Right lobe of liver (tissue), 6 donors: ENCODE data around the gene TMED4. TPM values are rescaled to one million over a fixed set of nuclear protein-coding genes. Genes with fewer than 3 reads are reported as not detected.
A peak's percentile ranks its signal among the peaks of the same experiment; 100 is the strongest.

Experiments used
- ATAC-seq, 4 donors: fragments of 200-7000 bp; cut with Tn5 transposase; one replicate each; pipeline ENCODE4 v1.9.1; 2020; ENCODE audit warnings: mild to moderate bottlenecking in 4 of 4, moderate library complexity in 4 of 4
- DNase-seq, 3 donors: peaks; one replicate each; pipeline ENCODE4 v3.0.0-alpha.2; 2020
- H3K27ac ChIP-seq, 3 donors: fragments of 200-600 bp; one replicate each; pipeline ENCODE4 v1.8.0; 2022
- H3K27me3 ChIP-seq, 2 donors: fragments of 200-600 bp; one replicate each; pipeline ENCODE4 v1.8.0; 2022
- H3K36me3 ChIP-seq, 4 donors: fragments of 200-600 bp; sonication (generic) in 1 of 4; one replicate each; pipeline versions ENCODE4 v1.5.1 to v1.8.0; 2017 to 2022; ENCODE audit warnings: control low read depth in 1 of 4
- H3K4me1 ChIP-seq, 4 donors: fragments of 200-600 bp; sonication (generic) in 1 of 4; one replicate each; pipeline versions ENCODE4 v1.5.1 to v1.8.0; 2017 to 2022; ENCODE audit warnings: control low read depth in 1 of 4
- H3K4me3 ChIP-seq, 3 donors: fragments of 200-600 bp; one replicate each; pipeline ENCODE4 v1.8.0; 2022
- H3K9me3 ChIP-seq, 4 donors: fragments of 200-600 bp; sonication (generic) in 1 of 4; one replicate each; pipeline versions ENCODE4 v1.5.1 to v1.8.0; 2017 to 2022; ENCODE audit warnings: control low read depth in 1 of 4
- CTCF ChIP-seq, 4 donors: fragments of 200-600 bp in 3 of 4; fragments of 450-650 bp in 1 of 4; IDR thresholded peaks; one replicate each; pipeline versions ENCODE4 v1.5.1 to v1.8.0; 2016 to 2022; ENCODE audit warnings: antibody characterized with exemption in 4 of 4, mild to moderate bottlenecking in 2 of 4
- POLR2A ChIP-seq: fragments of 450-650 bp; IDR thresholded peaks from one replicate; pipeline ENCODE4 v1.6.1; 2017; ENCODE audit warnings: antibody characterized with exemption, mild to moderate bottlenecking
- WGBS: methylation state at CpG from one replicate; pipeline ENCODE4 v1.1.6; 2018; ENCODE audit warnings: low coverage, low lambda C conversion rate; ENCODE audit not compliant: insufficient coverage; ENCODE audit errors: missing lambda C conversion rate; 5-methylcytosine and 5-hydroxymethylcytosine counted together
- intact Hi-C, 2 donors: fragments of 100-400 bp; cut with DNase I; formaldehyde crosslinking; loops; one replicate each; pipeline versions ENCODE4 v1.11.2 to v1.14.1; 2022
- total RNA-seq, 6 experiments: library from RNA; depleted of rRNA in 2 of 6; stranded (reverse); fragments of >200 nt in 2 of 6; fragmentation: NEBNext Ultra II Directional in 3 of 6; extraction: Animal tissue kit (Norgen Biotek cat#: 25700) in 3 of 6; gene quantifications; one replicate each; pipeline versions ENCODE4 v1.1.0 to v1.2.4, GENCODE V29; 2016 to 2023
- donor health status: DM: no; HTN: yes; CAD: no.
- donor health status: DM: no; HTN: no; CAD: no.
- donor health status: DM: no; HTN: no; CAD: no.
- donor health status: DM: no; HTN: yes; CAD: no.
- donor health status: DM: no; HTN: yes; CAD: no.

Gene TMED4
- total RNA-seq, 6 experiments from 2014 or later: 32.5 to 91.1 (median 41.7) TPM

- 95% methylated on average over 3 of the region's 3 CpGs for WGBS
- DNase-seq (no peak), ATAC-seq (no peak)
- Histone ChIP-seq H3K4me3 (no peak overlapping the region), H3K9me3 (no peaks in the 10 kb centered on the region), H3K27me3 (no peaks in the 10 kb centered on the region), H3K4me1 (no peaks in the 10 kb centered on the region), H3K27ac (no peak overlapping the region), H3K36me3 (no peaks in the 10 kb centered on the region)
- intact Hi-C loops: no loop called here
- TF ChIP-seq POLR2A (no peak), CTCF (IDR thresholded peaks at IDR 0.05) (no peak)
These were observed 33.1 kb downstream of the TMED4 start for GRCh38 chr7:44548893-44549292.

GRCh38 chr7:44547536-44548231 is 34.3 kb downstream of the TMED4 start:
- Histone ChIP-seq H3K4me1 (peaks cover 0 to 5% (median 2%) of the 10 kb centered on the region in 4 donors), H3K9me3 (no peaks in the 10 kb centered on the region), H3K27me3 (no peaks in the 10 kb centered on the region), H3K36me3 (no peaks in the 10 kb centered on the region), H3K4me3 (no peak overlapping the region), H3K27ac (peak overlapping the region in 2 of 3 donors; percentile 8 to 47)
- DNase-seq: peak in 1 of 3 donors; percentile 41
- 13% methylated on average over 6 of the region's 6 CpGs for WGBS
- intact Hi-C loops: no loop called here
- ATAC-seq: peak; percentile 85 to 90 (median 87)
- TF ChIP-seq CTCF (IDR thresholded peaks at IDR 0.05) (no peak), POLR2A (no peak)

GRCh38 chr7:44541876-44542610 is 40.0 kb downstream of the TMED4 start:
- ATAC-seq (no peak), DNase-seq (no peak)
- intact Hi-C loops: no loop called here
- Histone ChIP-seq H3K9me3 (no peaks in the 10 kb centered on the region), H3K27ac (peak overlapping the region; percentile 90 to 99 (median 92)), H3K36me3 (no peaks in the 10 kb centered on the region), H3K4me1 (peaks cover 0 to 42% (median 12%) of the 10 kb centered on the region in 4 donors), H3K4me3 (no peak overlapping the region), H3K27me3 (no peaks in the 10 kb centered on the region)
- WGBS: 30% methylated on average over 2 of the region's 6 CpGs
- TF ChIP-seq POLR2A (no peak), CTCF (IDR thresholded peaks at IDR 0.05) (no peak)

- ATAC-seq (peak; percentile 77 to 91 (median 84)), DNase-seq (peak; percentile 88 to 92 (median 92))
- Histone ChIP-seq H3K27ac (peak within 1 kb of the TSS; percentile 90 to 99 (median 96)), H3K4me3 (peak within 1 kb of the TSS; percentile 54 to 73 (median 58)), H3K36me3 (no peaks in the 10 kb centered on the region), H3K27me3 (no peaks in the 10 kb centered on the region), H3K4me1 (peaks cover 0 to 43% (median 12%) of the 10 kb centered on the region in 4 donors), H3K9me3 (no peaks in the 10 kb centered on the region)
- intact Hi-C loops: no loop called here
- WGBS: 31% methylated on average over 5 of the region's 20 CpGs
- no peak for TF ChIP-seq CTCF (IDR thresholded peaks at IDR 0.05)
- TF ChIP-seq POLR2A: peak; percentile 86
These were observed 40.8 kb downstream of the TMED4 start, which contains the start of gene NPC1L1 for GRCh38 chr7:44541028-44541869. TSS of gene NPC1L1 (minus strand) at chr7:44541330. CDS start at chr7:44541259, 71 bp downstream.
